ENCODE data around the gene HES6.

- TF ChIP-seq POLR2A (IDR thresholded peaks at IDR 0.05) (no peak), CTCF (IDR thresholded peaks at IDR 0.05 in 4 of 5, conservative IDR thresholded peaks at IDR 0.05 in 1 of 5) (no peak)
Measured at GRCh38 chr2:238241970-238242369, 2.1 kb upstream of the HES6 start.

Measured in gastrocnemius medialis (tissue), 4 donors.